GM10266 (cell line): ENCODE results near the gene ELSPBP1.
"Not testable (repeated sequence)": the region's sequence is repeated elsewhere in the genome, so short reads cannot be mapped to it uniquely, and the experiment has no call there.

Source experiments
- DNase-seq: peaks from one replicate; pipeline ENCODE4 v3.0.0; 2012; ENCODE audit errors: extremely low spot score
- TF ChIP-seq, protein P1 (sequence below): IDR thresholded peaks from 2 replicates; pipeline ENCODE4 v1.5.1; 2012; ENCODE audit warnings: mild to moderate bottlenecking, low read depth; ENCODE audit not compliant: control insufficient read depth, insufficient read depth; ENCODE audit errors: missing control alignments

ELSPBP1 gene

DNA sequence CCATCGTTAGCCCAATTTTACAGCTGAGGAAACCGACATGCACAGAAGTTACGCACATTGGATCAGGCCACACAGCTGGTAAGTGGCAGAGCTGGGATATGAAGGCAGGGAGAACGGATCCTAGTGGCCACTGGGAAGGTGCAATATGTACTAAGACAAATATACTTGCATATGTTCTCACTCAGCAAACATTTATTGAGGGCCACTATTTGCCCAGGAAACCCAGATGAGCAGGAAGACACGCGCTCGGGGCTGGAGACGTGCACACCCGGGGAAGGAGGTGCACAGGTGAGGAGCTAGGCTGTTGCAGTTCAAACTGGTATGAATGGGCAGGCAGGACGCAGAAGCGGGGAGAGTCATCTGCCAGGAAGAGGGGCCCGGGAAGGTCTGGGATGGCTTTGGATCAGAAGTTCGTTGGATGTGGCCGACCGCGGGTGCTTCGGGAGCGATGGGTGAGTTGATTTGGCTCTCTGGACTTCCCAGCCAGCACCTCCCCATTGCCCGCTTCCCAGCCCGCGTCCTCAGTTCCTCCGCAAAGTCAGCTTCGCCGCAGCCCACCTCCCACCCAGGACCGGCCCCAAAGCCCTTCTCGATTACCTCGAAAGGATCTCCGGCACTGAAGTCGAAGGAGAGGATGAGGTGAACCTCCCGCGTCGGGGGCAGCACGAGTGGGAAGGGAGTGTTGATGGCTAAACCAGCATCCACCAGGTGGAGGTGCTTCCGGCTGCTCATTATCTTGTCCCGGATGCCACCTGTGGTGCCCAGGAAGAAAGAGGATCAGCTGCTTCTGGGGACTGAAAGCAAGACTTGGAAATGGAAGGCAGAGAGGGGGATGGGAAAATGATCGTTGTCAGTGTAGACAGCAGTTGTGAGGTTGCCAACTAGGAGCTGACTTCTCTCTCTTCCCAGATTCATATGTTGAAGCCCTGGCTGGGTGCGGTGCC lies 67.2 kb downstream of the ELSPBP1 start:
- no peak for DNase-seq
- TF ChIP-seq, protein P1, sequence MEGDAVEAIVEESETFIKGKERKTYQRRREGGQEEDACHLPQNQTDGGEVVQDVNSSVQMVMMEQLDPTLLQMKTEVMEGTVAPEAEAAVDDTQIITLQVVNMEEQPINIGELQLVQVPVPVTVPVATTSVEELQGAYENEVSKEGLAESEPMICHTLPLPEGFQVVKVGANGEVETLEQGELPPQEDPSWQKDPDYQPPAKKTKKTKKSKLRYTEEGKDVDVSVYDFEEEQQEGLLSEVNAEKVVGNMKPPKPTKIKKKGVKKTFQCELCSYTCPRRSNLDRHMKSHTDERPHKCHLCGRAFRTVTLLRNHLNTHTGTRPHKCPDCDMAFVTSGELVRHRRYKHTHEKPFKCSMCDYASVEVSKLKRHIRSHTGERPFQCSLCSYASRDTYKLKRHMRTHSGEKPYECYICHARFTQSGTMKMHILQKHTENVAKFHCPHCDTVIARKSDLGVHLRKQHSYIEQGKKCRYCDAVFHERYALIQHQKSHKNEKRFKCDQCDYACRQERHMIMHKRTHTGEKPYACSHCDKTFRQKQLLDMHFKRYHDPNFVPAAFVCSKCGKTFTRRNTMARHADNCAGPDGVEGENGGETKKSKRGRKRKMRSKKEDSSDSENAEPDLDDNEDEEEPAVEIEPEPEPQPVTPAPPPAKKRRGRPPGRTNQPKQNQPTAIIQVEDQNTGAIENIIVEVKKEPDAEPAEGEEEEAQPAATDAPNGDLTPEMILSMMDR, result no peak

DNA sequence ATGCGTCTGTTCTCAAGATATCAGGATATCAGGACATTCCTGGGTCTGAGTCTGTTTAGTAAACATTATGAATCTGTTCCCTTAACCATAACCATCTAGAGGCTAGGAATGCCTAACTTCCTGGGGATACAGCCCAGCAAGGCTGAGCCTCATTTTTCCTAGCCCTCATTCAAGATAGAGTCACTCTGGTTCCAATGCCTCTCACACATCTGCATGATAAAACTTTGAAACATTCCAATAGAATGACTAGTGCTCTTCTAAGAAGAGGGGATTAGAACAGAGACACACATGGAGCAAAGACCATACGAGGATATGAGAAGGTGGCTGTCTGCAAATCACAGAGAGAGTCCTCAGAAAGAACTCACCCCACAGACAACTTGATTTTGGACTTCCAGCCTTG lies 70.1 kb downstream of the ELSPBP1 start:
- TF ChIP-seq, protein P1, result no peak
- no peak for DNase-seq

DNA sequence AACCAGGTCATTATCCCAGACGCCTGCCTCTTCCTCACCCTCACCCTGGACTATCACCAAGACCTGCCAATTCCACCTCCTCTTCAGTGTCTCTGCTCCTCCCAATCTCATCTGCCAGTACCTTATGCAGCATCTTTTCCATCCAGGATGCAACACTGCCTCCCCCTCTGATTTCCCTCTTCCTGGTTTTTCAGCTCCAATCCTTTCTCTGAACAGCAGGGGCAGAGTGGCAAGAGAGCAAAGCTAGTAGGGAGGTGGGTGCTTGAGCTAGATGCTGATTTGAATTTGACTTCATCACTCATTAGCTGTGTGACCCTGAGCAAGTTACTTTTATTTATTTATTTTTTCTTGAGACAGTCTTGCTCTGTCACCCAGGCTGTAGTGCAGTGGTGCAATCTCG lies 75.0 kb downstream of the ELSPBP1 start:
- TF ChIP-seq, protein P1, result no peak
- no peak for DNase-seq

- not testable (repeated sequence) for DNase-seq
Observed at GRCh38 chr19:48070177-48070769, 75.8 kb downstream of the ELSPBP1 start.
